Activated CD4-positive, alpha-beta memory T cell treated with anti-CD3 and anti-CD28 coated beads for 36 hours (primary cell): ENCODE data around the gene TRIM28. TPM values are rescaled to one million over a fixed set of nuclear protein-coding genes. Genes with fewer than 3 reads are reported as not detected.

Source experiments
- microRNA-seq: library from miRNA; unstranded; fragments of <30 nt; microRNA quantifications from one replicate; pipeline ENCODE4 v1.2.0, GENCODE V29; 2022; ENCODE audit warnings: borderline number of aligned reads, borderline microRNAs expressed, borderline replicate concordance
- total RNA-seq, 2 experiments: library from RNA; stranded (reverse); gene quantifications; one replicate each; pipeline ENCODE4 v1.2.3, GENCODE V29; 2021

The TRIM28 gene
- total RNA-seq, 2 experiments from 2014 or later: 404 to 408 TPM

Small RNA genes within 50 kb of the gene (microRNA-seq; reads per million reads assigned to microRNA genes)
- 1.2 reads per million for gene MIR6807

Other genes starting within 250 kb of the TRIM28 start
- 10 to 100 TPM; 37.1 to 42.3 TPM for gene ERVK3-1, start 238.7 kb upstream of the TRIM28 start, total RNA-seq
- 1 to 10 TPM; 3.1 to 3.3 TPM for gene ZSCAN22, start 217.1 kb upstream of the TRIM28 start, total RNA-seq
- gene A1BG, start 190.6 kb upstream of the TRIM28 start, total RNA-seq: 10 to 100 TPM in 1 of 2 experiments, 1 to 10 TPM in 1; 9.9 to 12.9 TPM
- under 1 TPM; 0.31 to 0.93 TPM for gene ZNF497, start 181.3 kb upstream of the TRIM28 start, total RNA-seq
- gene ZNF837, start 163.0 kb upstream of the TRIM28 start, total RNA-seq: 1 to 10 TPM; 2.1 to 2.4 TPM
- gene RPS5, start 156.8 kb upstream of the TRIM28 start, total RNA-seq: 1,000 to 10,000 TPM; 1,415 to 1,438 TPM
- gene RNF225, start 148.4 kb upstream of the TRIM28 start, total RNA-seq: under 1 TPM; 0.21 to 0.31 TPM
- 10 to 100 TPM in 1 of 2 experiments, 1 to 10 TPM in 1; 8.3 to 10.7 TPM for gene ZNF584, start 135.4 kb upstream of the TRIM28 start, total RNA-seq
- gene ZNF132, start 103.9 kb upstream of the TRIM28 start, total RNA-seq: 1 to 10 TPM; 3.1 to 3.6 TPM
- 1 to 10 TPM; 7.7 to 7.8 TPM for gene ZNF324B, start 92.4 kb upstream of the TRIM28 start, total RNA-seq
- gene ZNF324, start 77.0 kb upstream of the TRIM28 start, total RNA-seq: 1 to 10 TPM; 7.0 to 8.3 TPM
- 1 to 10 TPM; 6.4 to 7.5 TPM for gene ZNF446, start 67.7 kb upstream of the TRIM28 start, total RNA-seq
- 10 to 100 TPM; 16.7 to 17.0 TPM for gene SLC27A5, start 32.1 kb upstream of the TRIM28 start, total RNA-seq
- 1 to 10 TPM; 9.9 to 10.0 TPM for gene ZBTB45, start 24.3 kb upstream of the TRIM28 start, total RNA-seq
- 100 to 1,000 TPM; 120 to 122 TPM for gene CHMP2A, start 11.0 kb downstream of the TRIM28 start, total RNA-seq
- gene UBE2M, start 14.5 kb downstream of the TRIM28 start, total RNA-seq: 100 to 1,000 TPM; 107 to 111 TPM
- 10 to 100 TPM; 13.3 to 14.4 TPM for gene MZF1, start 29.3 kb downstream of the TRIM28 start, total RNA-seq